Measurements from ENCODE around the gene PHYHD1.
"Not testable (repeated sequence)": the region's sequence is repeated elsewhere in the genome, so short reads cannot be mapped to it uniquely, and the experiment has no call there.

The PHYHD1 gene

GRCh38 chr9:128927731-128928411 is 7.1 kb downstream of the PHYHD1 start:
- peak; percentile 49 to 63 for DNase-seq

DNA sequence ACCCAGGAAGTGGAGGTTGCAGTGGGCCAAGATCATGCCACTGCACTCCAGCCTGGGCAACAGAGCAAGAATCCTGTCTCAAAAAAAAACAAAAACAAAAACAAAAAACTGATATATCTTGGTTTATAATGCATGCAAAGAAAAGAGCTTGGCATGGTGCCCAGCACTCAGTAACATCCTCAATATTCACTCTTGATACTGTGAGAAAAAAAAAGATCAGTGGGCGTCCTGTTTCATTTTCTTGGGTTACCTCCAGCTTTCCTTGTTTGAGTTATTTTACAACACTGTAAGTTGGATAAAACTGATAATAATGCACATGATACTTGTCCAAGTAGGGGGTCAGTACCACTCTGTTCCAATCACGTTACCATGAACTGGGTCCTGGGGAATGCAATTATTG is 7.8 kb downstream of the PHYHD1 start:
- DNase-seq, result no peak

GRCh38 chr9:128929560-128929959 is 8.8 kb downstream of the PHYHD1 start:
- DNase-seq, result no peak

DNA sequence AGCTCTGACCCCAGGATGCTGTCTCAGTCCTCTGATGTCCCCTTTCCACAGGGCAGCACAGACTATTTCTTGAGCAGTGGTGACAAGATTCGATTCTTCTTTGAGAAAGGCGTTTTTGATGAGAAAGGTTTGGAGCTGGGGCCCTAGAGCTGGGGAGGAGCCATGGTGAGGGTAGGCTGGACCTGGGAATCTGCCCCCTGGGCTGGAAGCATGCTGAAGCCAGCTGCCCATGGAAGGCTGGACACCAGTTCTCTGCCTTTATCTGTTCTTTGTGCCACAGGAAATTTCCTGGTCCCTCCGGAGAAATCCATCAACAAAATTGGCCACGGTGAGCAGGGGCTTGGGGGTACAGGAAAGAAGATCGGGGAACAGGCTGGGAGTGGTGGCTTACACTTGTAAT is 12.9 kb downstream of the PHYHD1 start:
- no peak for DNase-seq

- DNase-seq, result no peak
Observed at GRCh38 chr9:128936171-128936865, 15.5 kb downstream of the PHYHD1 start.

GRCh38 chr9:128937310-128938165 is 16.8 kb downstream of the PHYHD1 start:
- DNase-seq, result no peak

DNA sequence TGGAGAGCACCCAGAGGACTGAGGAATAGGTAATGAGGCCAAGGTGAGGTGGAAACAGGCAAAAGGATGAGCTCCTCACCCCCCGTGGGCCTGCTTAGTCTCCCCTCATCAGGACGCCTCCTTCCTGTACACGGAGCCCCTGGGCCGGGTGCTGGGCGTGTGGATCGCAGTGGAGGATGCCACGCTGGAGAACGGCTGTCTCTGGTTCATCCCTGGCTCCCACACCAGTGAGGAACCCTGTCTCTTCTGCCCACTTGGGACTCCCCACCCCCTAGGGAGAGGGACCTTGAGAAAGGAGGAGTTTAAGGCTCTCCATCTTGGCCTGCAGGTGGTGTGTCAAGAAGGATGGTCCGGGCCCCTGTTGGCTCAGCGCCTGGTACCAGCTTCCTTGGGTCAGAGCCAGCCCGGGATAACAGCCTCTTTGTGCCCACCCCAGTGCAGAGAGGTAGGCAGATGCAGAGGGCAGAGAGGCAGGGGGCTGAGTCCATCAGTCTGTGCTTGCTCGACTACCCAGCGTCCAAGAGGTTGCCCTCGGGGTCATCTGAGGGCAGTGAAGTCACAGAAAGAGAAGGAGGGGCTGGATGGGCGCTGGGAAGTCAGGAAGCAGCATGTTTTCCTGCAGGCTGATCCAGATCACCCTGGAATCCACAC is 19.6 kb downstream of the PHYHD1 start:
- no peak for DNase-seq

DNA sequence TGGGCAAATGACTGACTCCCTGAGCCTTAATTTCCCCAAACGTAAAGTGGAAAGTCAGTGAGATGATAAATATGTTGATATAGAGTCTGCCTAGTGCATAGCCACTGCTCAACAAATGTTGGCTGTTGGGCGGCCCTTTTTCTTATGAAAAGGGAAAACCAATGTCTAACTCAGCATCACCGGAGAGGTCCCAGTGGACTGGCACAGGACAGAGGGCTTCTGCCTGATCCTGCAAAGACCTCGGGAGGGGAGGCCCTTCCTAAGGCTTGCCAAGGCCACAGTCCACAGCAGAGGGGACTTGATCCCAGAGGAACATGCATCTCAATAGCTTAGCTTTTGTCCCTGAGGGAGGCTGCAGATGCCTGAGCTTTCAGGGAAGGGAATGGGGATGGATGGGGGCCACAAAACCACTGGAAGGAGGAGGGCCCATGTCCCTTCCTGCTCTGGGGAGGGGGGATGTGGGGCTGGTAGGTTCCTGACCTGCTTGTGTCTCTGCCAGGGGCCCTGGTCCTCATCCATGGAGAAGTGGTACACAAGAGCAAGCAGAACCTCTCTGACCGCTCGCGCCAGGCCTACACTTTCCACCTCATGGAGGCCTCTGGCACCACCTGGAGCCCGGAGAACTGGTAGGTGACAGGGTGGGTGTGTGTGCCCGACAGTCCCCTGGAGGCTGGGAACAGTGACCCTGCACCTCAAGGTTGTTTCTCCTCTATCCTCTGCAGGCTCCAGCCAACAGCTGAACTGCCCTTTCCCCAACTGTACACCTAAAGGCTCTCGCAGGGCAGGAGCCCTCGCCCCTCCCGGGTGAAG is 20.4 kb downstream of the PHYHD1 start:
- no peak for DNase-seq

DNA sequence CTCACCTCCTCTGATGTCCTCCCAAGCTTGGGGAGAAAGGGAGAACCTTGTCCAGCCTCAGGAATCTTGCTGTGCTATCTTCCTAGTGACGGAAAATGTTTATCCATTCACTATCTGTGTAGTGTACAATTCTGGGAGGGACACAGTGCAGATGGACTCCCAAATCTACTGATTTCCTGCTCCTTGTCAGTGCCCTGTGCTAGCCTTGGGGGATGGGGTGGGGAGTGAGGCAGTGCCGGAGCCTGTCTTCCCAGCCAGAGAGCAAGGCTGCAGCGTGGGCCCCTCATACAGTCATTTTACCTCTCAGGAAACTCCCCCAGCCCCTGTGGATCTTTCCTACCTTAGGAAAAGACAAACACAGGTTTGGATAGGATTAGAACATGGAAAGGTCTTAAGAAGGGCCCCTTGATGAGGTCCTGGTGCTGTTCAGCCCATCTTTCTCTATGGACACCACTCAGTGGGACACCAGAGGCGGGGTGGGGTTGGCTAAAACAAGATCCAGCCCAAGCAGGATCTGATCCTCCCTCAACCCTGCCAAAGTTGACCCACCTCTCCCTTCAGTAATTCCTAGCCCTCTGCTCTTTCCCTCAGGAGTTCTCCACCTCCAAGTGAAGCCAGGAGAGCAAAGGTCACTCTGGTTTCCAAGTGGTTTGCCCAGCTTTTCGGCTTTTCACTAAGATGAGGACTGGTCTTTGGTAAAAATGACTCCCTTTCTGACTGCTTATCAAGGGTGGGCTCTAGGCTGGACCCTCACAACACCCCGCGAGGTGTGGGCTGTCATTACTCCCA is 23.2 kb downstream of the PHYHD1 start:
- no peak for DNase-seq

DNA sequence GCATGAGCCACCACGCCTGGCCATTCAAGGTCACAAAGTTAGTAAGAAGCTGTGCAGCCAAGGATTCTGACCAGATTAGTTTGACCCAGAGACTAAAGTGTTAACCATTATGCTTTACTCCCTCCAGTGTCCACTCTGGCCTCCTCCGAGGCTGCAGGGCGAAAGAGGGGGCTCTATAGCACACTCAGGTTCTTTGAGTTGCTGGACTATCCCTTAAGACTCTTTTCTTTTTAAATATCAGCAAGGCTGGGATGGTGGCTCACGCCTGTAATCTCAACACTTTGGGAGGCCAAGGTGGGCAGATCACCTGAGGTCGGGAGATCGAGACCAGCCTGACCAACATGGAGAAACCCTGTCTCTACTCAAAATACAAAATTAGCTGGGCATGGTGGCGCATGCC is 24.2 kb downstream of the PHYHD1 start:
- not testable (repeated sequence) for DNase-seq

DNA sequence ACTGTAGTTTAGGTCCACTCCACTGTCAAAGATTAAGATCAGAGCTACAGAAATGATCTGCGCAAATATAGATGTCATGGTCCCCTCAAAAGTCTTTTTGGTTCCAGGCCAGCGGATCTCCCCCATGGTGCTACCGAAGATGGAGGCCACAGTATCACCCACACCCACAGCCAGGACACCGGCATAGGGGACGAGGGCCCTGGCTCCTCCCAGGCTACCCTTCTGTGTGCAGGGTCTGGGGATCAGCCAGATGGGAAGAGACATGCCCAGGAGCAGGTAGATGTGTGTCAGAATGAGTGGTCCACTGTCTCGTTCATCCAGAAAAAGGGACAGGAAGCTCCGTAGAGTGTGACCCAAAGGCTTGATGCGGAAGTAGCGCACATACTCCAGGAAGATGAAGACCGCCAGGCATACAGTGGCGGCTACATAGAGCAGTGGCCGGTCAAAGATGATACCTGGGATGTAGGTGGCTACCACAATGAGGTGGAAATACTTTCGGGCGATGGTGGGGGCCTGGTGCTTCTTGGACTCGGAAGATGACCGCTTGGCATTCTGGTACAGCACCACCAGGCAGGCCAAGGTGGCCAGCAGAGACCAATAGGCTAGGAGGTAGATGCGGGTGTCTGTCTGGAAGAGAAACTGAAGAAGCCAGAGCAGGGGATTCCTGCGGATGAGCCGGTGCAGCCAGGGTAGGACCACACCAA is 25.2 kb downstream of the PHYHD1 start:
- no peak for DNase-seq

DNA sequence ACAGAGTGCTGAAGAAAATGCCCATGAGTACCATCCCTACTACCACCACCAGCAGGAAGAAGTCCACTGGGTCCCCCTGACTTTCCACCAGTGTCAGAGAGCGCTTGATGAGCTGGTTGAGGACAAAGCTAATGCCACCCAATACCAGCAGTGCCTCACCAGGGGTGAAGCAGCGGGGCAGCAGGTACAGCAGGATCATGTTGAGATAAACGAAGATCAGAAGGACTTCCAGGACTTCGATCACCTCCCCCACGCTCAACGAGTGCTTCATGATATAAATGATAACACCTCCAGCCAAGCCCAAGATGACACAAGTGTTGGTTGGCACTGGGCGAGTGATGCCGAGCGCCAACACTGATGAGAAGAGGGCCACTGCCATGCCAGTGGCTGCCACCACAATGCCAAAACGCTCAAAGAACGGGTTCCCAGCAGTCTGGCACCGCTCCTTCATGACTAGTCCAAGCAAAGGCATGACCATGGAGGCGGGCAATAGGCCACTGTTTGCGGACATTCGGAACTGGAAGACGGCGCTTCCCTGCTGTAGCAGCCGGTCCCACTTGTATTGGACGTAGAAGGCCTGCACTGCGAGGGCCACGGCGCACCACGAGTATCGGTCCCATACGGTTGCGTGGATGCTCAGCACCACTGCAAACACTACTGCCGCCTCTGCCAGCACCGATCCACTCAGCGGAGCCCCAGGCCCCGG is 25.9 kb downstream of the PHYHD1 start:
- no peak for DNase-seq

DNA sequence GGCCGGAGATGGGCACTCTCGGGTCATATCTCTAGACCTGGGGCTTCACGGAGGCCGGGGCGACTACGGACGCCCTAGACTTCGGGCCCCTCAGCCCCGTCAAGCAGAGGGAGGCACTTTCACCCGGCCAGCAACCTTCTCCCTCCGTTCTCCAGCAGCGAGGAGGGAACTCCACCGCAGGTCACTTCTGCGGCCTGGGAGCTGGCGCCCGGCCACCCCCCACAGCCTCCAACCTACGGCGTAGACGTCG is 26.4 kb downstream of the PHYHD1 start:
- DNase-seq, result no peak

GRCh38 chr9:128947527-128948301 is 26.9 kb downstream of the PHYHD1 start, which contains the start of the genes DOLK and NUP188:
Gene DOLK, minus strand, starts transcription at chr9:128947603. Its CDS starts 300 bp downstream, at chr9:128947303.
Gene NUP188, plus strand, starts transcription at chr9:128947699. Its CDS starts 21 bp downstream, at chr9:128947720.
- DNase-seq, result peak; percentile 95 to 98

DNA sequence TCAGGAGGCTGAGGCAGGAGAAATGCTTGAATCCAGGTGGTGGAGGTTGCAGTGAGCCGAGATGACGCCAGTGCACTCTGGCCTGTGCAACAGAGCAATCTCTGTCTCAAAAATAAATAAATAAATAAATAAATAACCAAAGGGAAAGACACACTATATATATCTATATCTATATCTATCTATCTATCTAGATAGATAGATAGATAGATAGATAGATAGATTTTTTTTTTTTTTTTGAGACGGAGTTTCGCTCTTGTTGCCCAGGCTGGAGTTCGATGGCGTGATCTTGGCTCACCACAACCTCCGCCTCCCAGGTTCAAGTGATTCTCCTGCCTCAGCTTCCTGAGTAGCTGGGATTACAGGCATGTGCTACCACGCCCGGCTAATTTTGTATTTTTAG is 40.6 kb downstream of the PHYHD1 start:
- not testable (repeated sequence) for DNase-seq

DNA sequence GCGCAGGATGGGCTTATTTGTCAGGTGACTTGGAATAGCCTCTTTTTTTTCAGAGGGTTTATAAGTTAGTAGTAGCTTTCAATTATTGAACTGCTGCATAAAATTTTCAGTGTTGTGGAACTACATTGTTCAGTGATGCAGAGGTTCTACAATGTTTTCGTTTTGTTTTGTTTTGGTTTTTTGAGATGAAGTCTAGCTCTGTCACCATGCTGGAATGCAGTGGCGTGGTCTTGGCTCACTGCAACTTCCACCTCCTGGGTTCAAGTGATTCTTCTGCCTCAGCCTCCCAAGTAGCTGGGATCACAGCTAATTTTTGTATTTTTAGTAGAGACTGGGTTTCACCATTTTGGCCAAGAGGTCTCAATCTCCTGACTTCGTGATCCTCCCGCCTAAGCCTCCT is 48.7 kb downstream of the PHYHD1 start:
- no peak for DNase-seq

GRCh38 chr9:128972956-128973355 is 52.2 kb downstream of the PHYHD1 start:
- DNase-seq, result no peak

- DNase-seq, result no peak
Observed at GRCh38 chr9:128979111-128979510, 58.3 kb downstream of the PHYHD1 start.

DNA sequence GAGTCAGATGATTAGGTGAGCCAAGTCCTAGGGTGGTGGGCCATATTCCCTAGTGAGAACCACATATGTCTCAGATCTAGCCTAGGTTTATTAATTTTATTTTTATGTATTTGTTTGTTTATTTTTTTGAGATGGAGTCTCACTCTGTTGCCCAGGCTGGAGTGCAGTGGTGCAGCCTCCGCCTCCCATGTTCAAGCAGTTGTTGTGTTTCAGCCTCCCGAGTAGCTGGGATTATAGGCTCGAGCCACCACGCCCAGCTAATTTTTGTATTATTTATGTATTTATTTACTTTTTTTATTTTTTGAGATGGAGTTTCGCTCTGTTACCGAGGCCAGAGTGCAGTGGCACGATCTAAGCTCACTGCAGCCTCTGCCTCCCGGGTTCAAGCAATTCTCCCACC is 62.8 kb downstream of the PHYHD1 start:
- DNase-seq, result no peak
